Measurements from ENCODE around the gene DPEP1.

Gene DPEP1

DNA sequence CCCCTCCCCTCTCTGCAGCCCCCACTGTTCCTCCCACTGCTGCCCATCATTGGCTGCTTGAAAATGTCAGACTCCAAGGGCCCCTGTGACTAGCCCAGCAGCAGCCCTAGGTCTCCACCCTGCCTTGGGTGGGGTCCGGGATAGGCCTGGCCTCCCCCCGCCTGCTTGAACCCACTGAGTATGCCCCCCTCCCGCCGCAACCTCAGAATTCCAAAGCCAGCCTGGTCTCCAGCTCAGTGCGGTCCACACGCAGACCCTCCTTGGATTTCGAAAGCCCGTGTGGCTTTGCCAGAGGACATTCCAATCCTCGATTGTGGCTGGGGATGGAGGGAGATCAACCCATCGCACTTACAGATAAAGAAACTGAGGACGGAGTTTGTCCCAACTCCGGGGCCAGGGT, 6.4 kb downstream of the DPEP1 start:
- no peak for DNase-seq (ENCODE audit: extremely low read depth, low read depth)
- TF ChIP-seq, protein P1, sequence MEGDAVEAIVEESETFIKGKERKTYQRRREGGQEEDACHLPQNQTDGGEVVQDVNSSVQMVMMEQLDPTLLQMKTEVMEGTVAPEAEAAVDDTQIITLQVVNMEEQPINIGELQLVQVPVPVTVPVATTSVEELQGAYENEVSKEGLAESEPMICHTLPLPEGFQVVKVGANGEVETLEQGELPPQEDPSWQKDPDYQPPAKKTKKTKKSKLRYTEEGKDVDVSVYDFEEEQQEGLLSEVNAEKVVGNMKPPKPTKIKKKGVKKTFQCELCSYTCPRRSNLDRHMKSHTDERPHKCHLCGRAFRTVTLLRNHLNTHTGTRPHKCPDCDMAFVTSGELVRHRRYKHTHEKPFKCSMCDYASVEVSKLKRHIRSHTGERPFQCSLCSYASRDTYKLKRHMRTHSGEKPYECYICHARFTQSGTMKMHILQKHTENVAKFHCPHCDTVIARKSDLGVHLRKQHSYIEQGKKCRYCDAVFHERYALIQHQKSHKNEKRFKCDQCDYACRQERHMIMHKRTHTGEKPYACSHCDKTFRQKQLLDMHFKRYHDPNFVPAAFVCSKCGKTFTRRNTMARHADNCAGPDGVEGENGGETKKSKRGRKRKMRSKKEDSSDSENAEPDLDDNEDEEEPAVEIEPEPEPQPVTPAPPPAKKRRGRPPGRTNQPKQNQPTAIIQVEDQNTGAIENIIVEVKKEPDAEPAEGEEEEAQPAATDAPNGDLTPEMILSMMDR (IDR thresholded peaks at IDR 0.05; ENCODE audit: low read depth, low read length) = no peak

DNA sequence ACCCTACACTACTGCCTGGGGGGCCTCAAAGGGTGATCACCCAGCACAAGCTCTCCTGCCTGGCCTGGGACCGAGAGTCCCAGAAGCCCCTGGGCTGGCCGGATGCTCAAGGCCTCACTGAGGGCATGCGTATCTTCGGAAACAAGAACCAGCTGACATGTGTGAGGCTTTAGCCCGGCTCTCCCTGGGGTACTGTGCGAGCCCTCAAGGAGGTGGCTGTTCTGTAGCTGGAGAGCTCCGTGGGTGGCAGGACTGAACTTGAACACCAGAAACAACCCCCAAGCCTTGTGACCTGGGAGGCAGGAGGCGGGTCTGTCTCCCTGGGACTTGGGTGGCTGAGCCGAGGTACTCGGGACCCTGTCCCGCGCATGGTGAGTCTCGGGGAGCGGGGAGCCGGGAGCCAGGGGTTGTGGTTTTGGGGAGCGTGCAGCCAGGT, 7.0 kb downstream of the DPEP1 start:
- TF ChIP-seq, protein P1 (IDR thresholded peaks at IDR 0.05; ENCODE audit: low read depth, low read length) = no peak
- no peak for DNase-seq (ENCODE audit: extremely low read depth, low read depth)

DNA sequence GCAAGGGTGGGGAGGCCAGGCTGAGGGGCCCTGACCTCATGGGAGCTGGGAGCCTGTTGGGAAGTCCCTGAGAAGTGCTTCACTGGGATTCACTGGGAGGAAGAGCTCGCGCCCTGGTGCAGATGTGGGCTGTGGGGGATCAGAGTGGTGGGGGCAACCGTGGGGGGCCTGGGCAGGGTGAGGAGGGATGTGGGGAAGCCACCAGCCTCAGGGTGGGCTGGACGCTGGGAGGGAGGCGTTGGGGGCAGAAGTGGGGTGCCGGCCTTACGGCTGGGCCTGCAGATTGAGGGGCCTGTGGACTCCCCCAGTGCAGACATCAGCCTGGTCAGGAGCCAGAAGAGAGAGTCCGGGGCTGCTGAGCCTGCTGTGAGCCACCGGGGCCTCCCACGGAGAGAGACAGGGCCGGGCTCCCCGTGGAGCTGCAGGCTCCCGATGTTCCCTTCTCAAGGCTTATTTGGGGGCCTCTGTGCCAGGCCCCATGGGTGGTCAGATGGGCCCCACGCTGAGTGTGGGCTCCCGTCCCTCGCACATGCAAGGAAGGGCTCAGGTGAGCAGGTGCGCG, 7.8 kb downstream of the DPEP1 start:
- TF ChIP-seq, protein P1 (IDR thresholded peaks at IDR 0.05; ENCODE audit: low read depth, low read length) = no peak
- DNase-seq (ENCODE audit: extremely low read depth, low read depth) = no peak

DNA sequence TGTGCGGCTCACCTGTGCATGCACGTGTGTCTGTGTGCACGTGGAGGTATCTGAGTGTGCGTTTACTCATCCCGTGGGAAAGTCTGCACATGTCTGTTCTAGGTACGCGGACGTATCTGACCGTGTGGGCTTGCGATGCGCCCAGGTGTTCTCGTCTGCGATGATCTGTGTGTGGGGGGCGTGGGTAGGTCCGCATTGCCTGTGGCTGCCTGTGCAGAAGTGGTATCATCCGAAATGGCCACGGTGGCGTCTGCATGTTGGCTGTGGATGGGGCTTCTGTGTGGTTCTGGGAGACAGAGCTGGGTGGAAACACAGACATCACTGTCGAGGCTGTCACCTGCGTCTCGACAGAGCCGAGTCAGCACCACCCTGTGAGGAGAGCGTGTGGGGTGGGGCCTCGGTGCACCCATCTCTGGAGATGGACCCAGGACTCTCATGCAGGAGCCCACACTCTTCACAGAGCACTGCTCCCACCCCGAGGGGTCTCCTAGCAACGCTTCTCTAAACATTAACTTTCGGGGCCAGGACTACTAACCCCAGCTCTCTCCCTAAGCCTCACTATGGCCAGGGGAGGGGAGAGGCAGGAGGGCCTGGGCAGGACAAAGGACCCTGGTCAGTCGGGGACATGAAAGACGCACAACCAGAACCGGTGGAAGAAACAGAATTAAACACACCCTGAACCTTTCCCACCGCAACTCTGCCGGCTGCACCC, 8.4 kb downstream of the DPEP1 start:
- TF ChIP-seq, protein P1 (IDR thresholded peaks at IDR 0.05; ENCODE audit: low read depth, low read length) = no peak
- DNase-seq (ENCODE audit: extremely low read depth, low read depth) = no peak

DNA sequence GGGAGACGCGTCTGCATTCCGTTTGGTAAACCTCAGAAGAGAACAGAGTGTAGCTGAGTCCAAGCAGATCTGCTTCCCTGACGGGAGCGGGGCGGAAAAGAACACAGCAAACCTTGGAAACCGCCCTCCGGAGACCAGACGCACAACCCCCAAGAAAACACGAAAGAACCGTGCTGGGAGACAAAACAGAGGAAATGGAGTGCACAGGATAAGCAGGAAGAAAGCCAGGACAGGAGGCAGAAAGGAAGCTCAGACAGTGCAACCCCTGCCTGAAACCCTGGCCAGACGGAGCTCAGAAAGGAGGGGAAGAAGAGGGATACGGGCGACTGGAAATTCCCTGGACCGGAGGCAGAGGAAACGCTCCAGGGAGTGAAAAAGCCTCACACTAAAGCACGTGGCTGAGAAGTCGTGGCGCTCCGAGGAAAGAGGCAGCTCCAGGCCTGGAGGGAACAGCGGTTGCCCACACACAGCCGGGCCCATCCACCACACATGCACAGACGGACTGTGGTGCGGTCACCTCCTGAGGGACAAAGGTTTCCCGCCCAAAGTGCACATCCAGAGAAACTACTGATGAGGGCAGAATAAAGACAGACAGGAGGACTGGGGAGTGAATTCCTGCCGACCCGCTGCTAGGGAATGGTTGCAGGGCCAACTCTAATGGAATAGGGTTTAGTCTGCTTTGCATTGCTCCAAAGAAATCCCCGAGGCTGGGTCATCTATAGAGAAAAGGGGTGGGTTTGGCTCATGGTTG, 10.2 kb downstream of the DPEP1 start:
- DNase-seq (ENCODE audit: extremely low read depth, low read depth) = no peak
- TF ChIP-seq, protein P1 (IDR thresholded peaks at IDR 0.05; ENCODE audit: low read depth, low read length) = no peak

DNA sequence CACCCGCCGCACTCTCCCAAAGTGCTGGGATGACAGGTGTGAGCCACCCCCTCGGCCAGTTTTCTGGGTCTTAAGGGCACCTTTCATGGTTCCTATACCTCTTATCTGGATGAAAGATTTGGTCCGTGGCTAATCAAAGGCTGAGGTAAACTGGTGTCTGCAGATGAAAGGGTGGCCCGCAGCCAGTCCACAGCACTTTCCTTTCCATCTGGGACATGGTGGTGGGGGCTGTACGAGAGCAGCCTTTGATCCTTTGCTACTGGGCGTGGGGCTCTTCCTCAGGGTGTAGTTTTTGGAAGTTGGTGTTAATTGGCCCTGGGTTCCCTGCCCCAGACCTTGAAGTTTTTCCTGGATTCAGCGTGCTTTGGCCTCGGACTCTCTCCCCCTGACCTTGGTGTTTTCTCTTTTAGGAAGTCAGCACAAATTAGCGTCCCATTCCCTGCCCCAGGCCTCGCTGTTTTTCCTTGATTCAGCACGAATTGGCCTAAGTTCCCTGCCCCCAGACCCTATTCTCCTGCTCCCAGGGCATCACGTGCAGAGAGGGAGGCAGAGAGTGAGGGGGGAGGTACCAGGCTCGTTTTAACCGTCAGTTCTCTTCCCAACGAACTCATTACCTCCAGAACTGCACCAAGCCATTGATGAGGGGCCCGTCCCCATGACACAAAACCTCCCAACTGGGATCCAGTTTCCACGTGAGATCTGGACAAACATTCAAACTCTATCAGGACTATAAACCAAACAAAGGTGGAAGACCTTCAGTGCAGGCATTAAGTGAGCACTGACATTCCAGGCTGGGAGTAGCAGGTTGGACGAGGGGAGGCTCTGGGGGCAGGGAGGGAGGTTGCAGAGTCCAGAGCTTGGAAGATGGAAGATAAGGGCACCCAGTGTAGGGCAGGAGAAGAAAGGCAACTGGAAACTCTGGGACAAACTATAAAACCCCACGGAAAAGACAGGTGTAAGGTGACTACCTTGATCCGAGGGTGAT, 11.6 kb downstream of the DPEP1 start:
- DNase-seq (ENCODE audit: extremely low read depth, low read depth) = no peak
- TF ChIP-seq, protein P1 (IDR thresholded peaks at IDR 0.05; ENCODE audit: low read depth, low read length) = no peak

All from AG09319 (cell line).